ENCODE measurements around the gene KRTCAP2. TPM values are rescaled to one million over a fixed set of nuclear protein-coding genes. Genes with fewer than 3 reads are reported as not detected.

KRTCAP2 gene
- polyA plus RNA-seq, 3 donors: 157 to 256 (median 247) TPM

GRCh38 chr1:155125511-155125945, 47.6 kb downstream of the KRTCAP2 start:
- H3K4me3 Mint-ChIP-seq: peak overlapping the region in 1 of 2 donors; percentile 84
- intact Hi-C loops (cut with micrococcal nuclease): loop anchor here (5.0 kb wide), 3 partner anchors 33 to 42 kb away; no protein-coding TSS in a partner anchor
- H3K27me3 Mint-ChIP-seq (ENCODE audit: low read depth in 3 of 3): peaks cover 61 to 83% (median 68%) of the 10 kb centered on the region in 3 donors
- H3K36me3 Mint-ChIP-seq: peaks cover 5 to 20% of the 10 kb centered on the region in 2 donors
- TF ChIP-seq CTCF (IDR thresholded peaks at IDR 0.05): no peak
- H3K27ac Mint-ChIP-seq: no peak overlapping the region
- H3K27ac ChIP-seq (ENCODE audit: low read depth in 1 of 2, low read length in 2 of 2): no peak overlapping the region
- H3K9ac ChIP-seq (ENCODE audit: insufficient read depth, low read length, poor library complexity, severe bottlenecking): no peak overlapping the region
- no peak overlapping the region for H3K4me2 ChIP-seq (replicated peaks; ENCODE audit: extremely low read depth, low read length, poor library complexity, severe bottlenecking)
- peaks cover 34% of the 10 kb centered on the region for H3K4me1 Mint-ChIP-seq
- no peak overlapping the region for H3K4me3 ChIP-seq (replicated peaks in 1 of 3; ENCODE audit: low read depth in 2 of 3, low read length in 3 of 3)
- H3K27me3 ChIP-seq (ENCODE audit: control insufficient read depth in 2 of 2, insufficient read depth in 2 of 2, low read length in 2 of 2): peaks cover 45 to 60% of the 10 kb centered on the region in 2 donors
- no peaks in the 10 kb centered on the region for H3K79me2 ChIP-seq (ENCODE audit: insufficient read depth, low read length)
- H4K20me1 ChIP-seq (ENCODE audit: insufficient read depth, low read length): no peaks in the 10 kb centered on the region
- peaks cover 0 to 17% of the 10 kb centered on the region in 2 donors for H3K9me3 ChIP-seq (replicated peaks in 1 of 2; ENCODE audit: control insufficient read depth in 1 of 2, insufficient read depth in 1 of 2, low read length in 2 of 2)
- no peaks in the 10 kb centered on the region for H3K36me3 ChIP-seq (replicated peaks in 1 of 2; ENCODE audit: control insufficient read depth in 1 of 2, insufficient read depth in 2 of 2, low read length in 2 of 2)
- over 99% methylated on average over 10 of the region's 11 CpGs for WGBS (ENCODE audit: insufficient coverage)
- H2AFZ ChIP-seq (ENCODE audit: insufficient read depth, low read depth, low read length, poor library complexity, severe bottlenecking): no peak overlapping the region
- H3K9me3 Mint-ChIP-seq: peaks cover 0 to 22% (median 11%) of the 10 kb centered on the region in 7 donors
- H3K4me1 ChIP-seq (ENCODE audit: control insufficient read depth in 1 of 2, insufficient read depth in 2 of 2, low read length in 2 of 2): peaks cover 25 to 33% of the 10 kb centered on the region in 2 donors
- DNase-seq: no peak

GRCh38 chr1:155124503-155125463, 48.3 kb downstream of the KRTCAP2 start:
- Histone ChIP-seq H3K9ac (ENCODE audit: insufficient read depth, low read length, poor library complexity, severe bottlenecking) (no peak overlapping the region), H3K4me2 (replicated peaks; ENCODE audit: extremely low read depth, low read length, poor library complexity, severe bottlenecking) (no peak overlapping the region), H3K36me3 (replicated peaks in 1 of 2; ENCODE audit: control insufficient read depth in 1 of 2, insufficient read depth in 2 of 2, low read length in 2 of 2) (no peaks in the 10 kb centered on the region)

More at GRCh38 chr1:155124503-155125463, 48.3 kb downstream of the KRTCAP2 start:
- no peak for TF ChIP-seq CTCF (IDR thresholded peaks at IDR 0.05)
- Histone ChIP-seq H3K4me3 (replicated peaks in 1 of 3; ENCODE audit: low read depth in 2 of 3, low read length in 3 of 3) (no peak overlapping the region), H3K79me2 (ENCODE audit: insufficient read depth, low read length) (no peaks in the 10 kb centered on the region), H4K20me1 (ENCODE audit: insufficient read depth, low read length) (no peaks in the 10 kb centered on the region), H3K27ac (ENCODE audit: low read depth in 1 of 2, low read length in 2 of 2) (no peak overlapping the region), H3K9me3 (replicated peaks in 1 of 2; ENCODE audit: control insufficient read depth in 1 of 2, insufficient read depth in 1 of 2, low read length in 2 of 2) (peaks cover 0 to 17% of the 10 kb centered on the region in 2 donors), H3K4me1 (ENCODE audit: control insufficient read depth in 1 of 2, insufficient read depth in 2 of 2, low read length in 2 of 2) (peaks cover 25 to 33% of the 10 kb centered on the region in 2 donors), H2AFZ (ENCODE audit: insufficient read depth, low read depth, low read length, poor library complexity, severe bottlenecking) (no peak overlapping the region), H3K27me3 (ENCODE audit: control insufficient read depth in 2 of 2, insufficient read depth in 2 of 2, low read length in 2 of 2) (peaks cover 39 to 57% of the 10 kb centered on the region in 2 donors)
- DNase-seq: no peak
- Mint-ChIP-seq H3K27ac (peak overlapping the region in 1 of 7 donors; percentile 88), H3K9me3 (peaks cover 0 to 22% (median 11%) of the 10 kb centered on the region in 7 donors), H3K36me3 (peaks cover 5 to 20% of the 10 kb centered on the region in 2 donors), H3K4me3 (peak overlapping the region in 1 of 2 donors; percentile 84), H3K27me3 (ENCODE audit: low read depth in 3 of 3) (peaks cover 54 to 81% (median 66%) of the 10 kb centered on the region in 3 donors), H3K4me1 (peaks cover 30% of the 10 kb centered on the region)
- WGBS (ENCODE audit: insufficient coverage): 95% methylated on average over 12 of the region's 16 CpGs
- intact Hi-C loops (cut with micrococcal nuclease): loop anchor here (5.0 kb wide), 3 partner anchors 32 to 43 kb away; no protein-coding TSS in a partner anchor

Data from CD14-positive monocyte (primary cell).